GM19043 (cell line): ENCODE measurements around the gene SHISAL1.
A peak's percentile ranks its signal among the peaks of the same experiment; 100 is the strongest.
"Not testable (repeated sequence)": the region's sequence is repeated elsewhere in the genome, so short reads cannot be mapped to it uniquely, and the experiment has no call there.

Source experiments
- ATAC-seq: cut with Tn5 transposase; IDR thresholded peaks from one replicate; pipeline ENCODE4 v1.9.1; 2021; ENCODE audit warnings: low read depth; ENCODE audit not compliant: unreplicated experiment

SHISAL1 gene

GRCh38 chr22:44329179-44329796 is 16.5 kb upstream of the SHISAL1 start:
- ATAC-seq = peak; percentile 57

GRCh38 chr22:44328762-44329161 is 16.0 kb upstream of the SHISAL1 start:
- ATAC-seq = no peak

GRCh38 chr22:44328326-44328725 is 15.6 kb upstream of the SHISAL1 start:
- no peak for ATAC-seq

- ATAC-seq = no peak
Observed at GRCh38 chr22:44326491-44326885, 13.7 kb upstream of the SHISAL1 start.

GRCh38 chr22:44325718-44326490 is 13.2 kb upstream of the SHISAL1 start:
- ATAC-seq = no peak

- not testable (repeated sequence) for ATAC-seq
Observed at GRCh38 chr22:44323140-44323790, 10.5 kb upstream of the SHISAL1 start.

- ATAC-seq = no peak
Observed at GRCh38 chr22:44319685-44320084, 6.9 kb upstream of the SHISAL1 start.

GRCh38 chr22:44318751-44319150 is 6.0 kb upstream of the SHISAL1 start:
- ATAC-seq = no peak

- no peak for ATAC-seq
Observed at GRCh38 chr22:44317886-44318637, 5.3 kb upstream of the SHISAL1 start.

- no peak for ATAC-seq
Observed at GRCh38 chr22:44317123-44317444, 4.3 kb upstream of the SHISAL1 start.

- no peak for ATAC-seq
Observed at GRCh38 chr22:44316393-44317122, 3.8 kb upstream of the SHISAL1 start.

- no peak for ATAC-seq
Observed at GRCh38 chr22:44314425-44315067, 1.8 kb upstream of the SHISAL1 start.

- ATAC-seq = no peak
Observed at GRCh38 chr22:44313385-44314006, 745 bp upstream of the SHISAL1 start.

GRCh38 chr22:44311855-44312170 is 938 bp downstream of the SHISAL1 start:
- ATAC-seq = no peak

GRCh38 chr22:44311104-44311854 is 1.5 kb downstream of the SHISAL1 start:
- ATAC-seq = no peak

- ATAC-seq = no peak
Observed at GRCh38 chr22:44309647-44310046, 3.1 kb downstream of the SHISAL1 start.

- no peak for ATAC-seq
Observed at GRCh38 chr22:44309137-44309536, 3.6 kb downstream of the SHISAL1 start.

GRCh38 chr22:44307509-44308169 is 5.1 kb downstream of the SHISAL1 start:
- ATAC-seq = no peak

- no peak for ATAC-seq
Observed at GRCh38 chr22:44305888-44306287, 6.9 kb downstream of the SHISAL1 start.
